ENCODE data around the gene SWSAP1.

- TF ChIP-seq CTCF (IDR thresholded peaks at IDR 0.05) (no peak), EZH2phosphoT487 (IDR thresholded peaks at IDR 0.05) (no peak)
These were observed 34.1 kb downstream of the SWSAP1 start for GRCh38 chr19:11408591-11408990.
